CD14-positive monocyte (primary cell): ENCODE results near the gene DPYSL3. TPM values are rescaled to one million over a fixed set of nuclear protein-coding genes. Genes with fewer than 3 reads are reported as not detected.

ENCODE experiments used
- DNase-seq, 3 donors: peaks; one replicate each; pipeline ENCODE4 v3.0.0-alpha.2; 2011 to 2022
- H2AFZ ChIP-seq: 2 replicates; pipeline ENCODE4 v1.6.0; 2012; ENCODE audit warnings: mild to moderate bottlenecking, low read depth, low read length, inconsistent platforms; ENCODE audit not compliant: insufficient read depth, poor library complexity, severe bottlenecking
- H3K27ac ChIP-seq, 2 donors: 1 replicate in 1 of 2; 2 replicates in 1 of 2; pipeline ENCODE4 v1.5.1; 2012 to 2013; ENCODE audit warnings: low read length in 2 of 2, control low read depth in 1 of 2, inconsistent platforms in 1 of 2, low read depth in 1 of 2, mild to moderate bottlenecking in 1 of 2
- H3K27me3 ChIP-seq, 2 donors: one replicate each; pipeline versions ENCODE4 v1.6.0 to v1.6.1; 2011 to 2013; ENCODE audit warnings: low read length in 2 of 2; ENCODE audit not compliant: control insufficient read depth in 2 of 2, insufficient read depth in 2 of 2
- H3K36me3 ChIP-seq, 2 donors: replicated peaks in 1 of 2; 1 replicate in 1 of 2; 2 replicates in 1 of 2; pipeline versions ENCODE4 v1.5.1 to v1.6.1; 2012 to 2013; ENCODE audit warnings: low read length in 2 of 2, control low read depth in 1 of 2, inconsistent platforms in 1 of 2, mild to moderate bottlenecking in 1 of 2; ENCODE audit not compliant: insufficient read depth in 2 of 2, control insufficient read depth in 1 of 2
- H3K4me1 ChIP-seq, 2 donors: 1 replicate in 1 of 2; 2 replicates in 1 of 2; pipeline versions ENCODE4 v1.5.1 to v1.6.1; 2012 to 2013; ENCODE audit warnings: low read length in 2 of 2, control low read depth in 1 of 2, inconsistent platforms in 1 of 2, mild to moderate bottlenecking in 1 of 2, moderate library complexity in 1 of 2; ENCODE audit not compliant: insufficient read depth in 2 of 2, control insufficient read depth in 1 of 2
- H3K4me2 ChIP-seq: replicated peaks from 2 replicates; pipeline ENCODE3; 2012; ENCODE audit warnings: low read length, moderate library complexity, mild to moderate bottlenecking; ENCODE audit not compliant: poor library complexity, severe bottlenecking; ENCODE audit errors: extremely low read depth
- H3K4me3 ChIP-seq, 3 experiments: fragments of 200-600 bp in 1 of 3; sonication (generic) in 1 of 3; replicated peaks in 1 of 3; 1 replicate in 2 of 3; 2 replicates in 1 of 3; pipeline ENCODE4 v1.5.1; 2011 to 2013; ENCODE audit warnings: low read length in 3 of 3, mild to moderate bottlenecking in 3 of 3, control low read depth in 2 of 3, low read depth in 2 of 3, inconsistent platforms in 1 of 3, moderate library complexity in 1 of 3
- H3K79me2 ChIP-seq: 2 replicates; pipeline ENCODE4 v1.6.0; 2012; ENCODE audit warnings: mild to moderate bottlenecking, control low read depth, inconsistent platforms, low read length, moderate library complexity; ENCODE audit not compliant: insufficient read depth
- H3K9ac ChIP-seq: 2 replicates; pipeline ENCODE4 v1.6.0; 2017; ENCODE audit warnings: low read length, mild to moderate bottlenecking; ENCODE audit not compliant: insufficient read depth, poor library complexity, severe bottlenecking
- H3K9me3 ChIP-seq, 2 donors: replicated peaks in 1 of 2; 1 replicate in 1 of 2; 2 replicates in 1 of 2; pipeline versions ENCODE4 v1.5.1 to v1.6.1; 2012 to 2013; ENCODE audit warnings: low read length in 2 of 2, control low read depth in 1 of 2; ENCODE audit not compliant: control insufficient read depth in 1 of 2, insufficient read depth in 1 of 2
- H4K20me1 ChIP-seq: 2 replicates; pipeline ENCODE4 v1.6.0; 2012; ENCODE audit warnings: mild to moderate bottlenecking, low read length, control low read depth, moderate library complexity; ENCODE audit not compliant: insufficient read depth
- H3K27ac Mint-ChIP-seq, 7 donors: one replicate each; pipeline ENCODE4 v1.8.0; 2020; ENCODE audit warnings: mild to moderate bottlenecking in 7 of 7, mixed read lengths in 7 of 7, moderate library complexity in 6 of 7, inconsistent platforms in 2 of 7
- H3K27me3 Mint-ChIP-seq, 3 donors: one replicate each; pipeline ENCODE4 v1.8.0; 2021 to 2022; ENCODE audit warnings: low read depth in 3 of 3, mild to moderate bottlenecking in 3 of 3, mixed read lengths in 3 of 3, moderate library complexity in 3 of 3, inconsistent platforms in 1 of 3
- H3K36me3 Mint-ChIP-seq, 2 donors: one replicate each; pipeline ENCODE4 v1.8.0; 2020; ENCODE audit warnings: mixed read lengths in 2 of 2, inconsistent platforms in 1 of 2, mild to moderate bottlenecking in 1 of 2
- H3K4me1 Mint-ChIP-seq: one replicate; pipeline ENCODE4 v1.8.0; 2020; ENCODE audit warnings: mild to moderate bottlenecking, mixed read lengths
- H3K4me3 Mint-ChIP-seq, 2 donors: one replicate each; pipeline ENCODE4 v1.8.0; 2020; ENCODE audit warnings: mild to moderate bottlenecking in 2 of 2, mixed read lengths in 2 of 2, moderate library complexity in 1 of 2
- H3K9me3 Mint-ChIP-seq, 7 donors: one replicate each; pipeline ENCODE4 v1.8.0; 2020 to 2022; ENCODE audit warnings: mixed read lengths in 7 of 7, mild to moderate bottlenecking in 6 of 7, moderate library complexity in 6 of 7, inconsistent platforms in 2 of 7
- WGBS: methylation state at CpG from one replicate; pipeline ENCODE4 v1.1.5; 2013; ENCODE audit warnings: missing lambda C conversion rate; ENCODE audit not compliant: insufficient coverage; 5-methylcytosine and 5-hydroxymethylcytosine counted together
- intact Hi-C, 2 donors: fragments of 100-400 bp; cut with micrococcal nuclease; formaldehyde crosslinking; loops; one replicate each; pipeline versions ENCODE4 v1.15.0 to v1.15.1; 2023
- polyA plus RNA-seq, 3 donors: library from polyadenylated mRNA; depleted of rRNA in 1 of 3; unstranded in 2 of 3; stranded (reverse) in 1 of 3; fragments of 300-500 nt in 2 of 3; fragments of >200 nt in 1 of 3; fragmentation: Illumina TruSeq in 2 of 3; gene quantifications; 1 replicate in 2 of 3; 2 replicates in 1 of 3; pipeline ENCODE4 v1.2.3, GENCODE V29; 2012 to 2021
- TF ChIP-seq, protein P1 (sequence below): fragments of 200-600 bp; IDR thresholded peaks from one replicate; pipeline ENCODE4 v1.8.0; 2022; ENCODE audit warnings: antibody characterized with exemption, mild to moderate bottlenecking

DPYSL3 gene
- polyA plus RNA-seq, 3 donors: 0.05 TPM; not detected in 2

DNA sequence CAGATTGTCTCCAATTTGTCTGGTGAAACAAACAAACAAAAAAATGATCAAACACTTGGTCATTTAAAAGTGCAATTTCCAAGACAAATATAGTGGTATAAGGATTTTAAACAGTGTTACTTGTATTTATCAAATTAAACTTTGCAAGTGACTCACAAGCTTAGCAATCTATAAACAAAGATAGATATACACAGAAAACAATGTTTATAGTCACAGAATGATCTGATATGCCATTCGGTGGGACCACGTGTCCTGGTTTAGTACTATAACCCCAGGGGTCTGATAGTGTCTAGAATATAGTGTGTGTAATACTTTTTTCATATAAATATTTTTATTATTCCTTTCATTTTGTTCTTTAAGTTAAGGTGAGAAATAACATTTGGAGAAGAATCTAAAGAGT lies 91.3 kb downstream of the DPYSL3 start:
- Histone ChIP-seq H3K79me2 (no peaks in the 10 kb centered on the region), H2AFZ (no peak overlapping the region), H4K20me1 (no peaks in the 10 kb centered on the region), H3K4me1 (no peaks in the 10 kb centered on the region), H3K36me3 (no peaks in the 10 kb centered on the region), H3K4me2 (no peak overlapping the region), H3K27ac (no peak overlapping the region), H3K4me3 (no peak overlapping the region), H3K9me3 (no peaks in the 10 kb centered on the region), H3K9ac (no peak overlapping the region), H3K27me3 (no peaks in the 10 kb centered on the region)
- H3K36me3 Mint-ChIP-seq: no peaks in the 10 kb centered on the region
- TF ChIP-seq, protein P1, sequence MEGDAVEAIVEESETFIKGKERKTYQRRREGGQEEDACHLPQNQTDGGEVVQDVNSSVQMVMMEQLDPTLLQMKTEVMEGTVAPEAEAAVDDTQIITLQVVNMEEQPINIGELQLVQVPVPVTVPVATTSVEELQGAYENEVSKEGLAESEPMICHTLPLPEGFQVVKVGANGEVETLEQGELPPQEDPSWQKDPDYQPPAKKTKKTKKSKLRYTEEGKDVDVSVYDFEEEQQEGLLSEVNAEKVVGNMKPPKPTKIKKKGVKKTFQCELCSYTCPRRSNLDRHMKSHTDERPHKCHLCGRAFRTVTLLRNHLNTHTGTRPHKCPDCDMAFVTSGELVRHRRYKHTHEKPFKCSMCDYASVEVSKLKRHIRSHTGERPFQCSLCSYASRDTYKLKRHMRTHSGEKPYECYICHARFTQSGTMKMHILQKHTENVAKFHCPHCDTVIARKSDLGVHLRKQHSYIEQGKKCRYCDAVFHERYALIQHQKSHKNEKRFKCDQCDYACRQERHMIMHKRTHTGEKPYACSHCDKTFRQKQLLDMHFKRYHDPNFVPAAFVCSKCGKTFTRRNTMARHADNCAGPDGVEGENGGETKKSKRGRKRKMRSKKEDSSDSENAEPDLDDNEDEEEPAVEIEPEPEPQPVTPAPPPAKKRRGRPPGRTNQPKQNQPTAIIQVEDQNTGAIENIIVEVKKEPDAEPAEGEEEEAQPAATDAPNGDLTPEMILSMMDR: no peak
- intact Hi-C loops: no loop called here
- WGBS: no CpG with 5 or more reads among the region's 2 CpGs
- H3K27ac Mint-ChIP-seq: no peak overlapping the region
- peaks cover 0 to 1% (median 0%) of the 10 kb centered on the region in 3 donors for H3K27me3 Mint-ChIP-seq
- H3K4me3 Mint-ChIP-seq: no peak overlapping the region
- peaks cover 0 to 2% (median 0%) of the 10 kb centered on the region in 7 donors for H3K9me3 Mint-ChIP-seq
- DNase-seq: no peak
- H3K4me1 Mint-ChIP-seq: no peaks in the 10 kb centered on the region

DNA sequence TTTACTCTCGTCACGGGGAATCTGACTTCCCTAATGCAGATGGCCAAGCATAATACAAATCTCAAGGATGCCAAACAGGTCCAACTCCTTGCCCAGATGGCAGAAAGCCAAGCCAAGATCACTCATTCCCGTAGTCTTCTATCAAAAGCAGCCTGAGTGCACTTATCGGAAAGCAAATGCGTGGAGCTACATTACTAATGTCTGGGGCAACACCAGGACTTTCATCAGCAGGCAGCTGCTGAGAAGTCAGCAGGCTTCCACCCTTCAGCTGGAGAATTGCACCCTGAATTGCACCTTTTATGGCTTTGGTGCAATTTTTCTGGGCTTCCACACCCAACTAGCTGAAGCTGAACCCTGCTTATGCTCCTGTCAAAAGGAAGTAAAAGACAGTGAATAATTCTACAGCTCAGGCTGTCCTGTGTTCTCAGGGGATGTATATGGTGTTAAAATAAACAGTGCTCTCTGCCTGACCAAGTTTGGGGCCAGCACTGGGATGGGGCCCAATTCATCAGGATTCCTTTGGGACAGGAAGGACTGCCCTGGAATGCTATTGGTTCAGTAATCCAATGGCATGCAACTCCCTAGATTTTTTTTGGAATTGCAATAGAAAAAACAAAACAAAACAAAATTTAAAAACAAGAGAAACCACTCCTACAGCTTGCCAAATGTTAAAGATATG lies 92.6 kb downstream of the DPYSL3 start:
- Histone ChIP-seq H3K79me2 (no peaks in the 10 kb centered on the region), H4K20me1 (no peaks in the 10 kb centered on the region), H3K4me3 (no peak overlapping the region), H3K36me3 (no peaks in the 10 kb centered on the region), H3K27me3 (no peaks in the 10 kb centered on the region), H3K9me3 (no peaks in the 10 kb centered on the region), H3K9ac (no peak overlapping the region), H3K27ac (no peak overlapping the region), H2AFZ (no peak overlapping the region), H3K4me1 (no peaks in the 10 kb centered on the region), H3K4me2 (no peak overlapping the region)
- no peaks in the 10 kb centered on the region for H3K4me1 Mint-ChIP-seq
- peaks cover 0 to 2% (median 0%) of the 10 kb centered on the region in 3 donors for H3K27me3 Mint-ChIP-seq
- peaks cover 0 to 2% (median 0%) of the 10 kb centered on the region in 7 donors for H3K9me3 Mint-ChIP-seq
- H3K27ac Mint-ChIP-seq: no peak overlapping the region
- 91% methylated on average over 4 of the region's 5 CpGs for WGBS
- no peak overlapping the region for H3K4me3 Mint-ChIP-seq
- intact Hi-C loops: no loop called here
- no peaks in the 10 kb centered on the region for H3K36me3 Mint-ChIP-seq
- TF ChIP-seq, protein P1: no peak
- no peak for DNase-seq
